GM12878 (cell line): Measurements from ENCODE around the gene CNTNAP5. TPM values are rescaled to one million over a fixed set of nuclear protein-coding genes. Genes with fewer than 3 reads are reported as not detected.

ENCODE experiments used
- ATAC-seq: fragments of 200-7000 bp; cut with Tn5 transposase; 3 replicates; pipeline ENCODE4 v1.9.1; 2020; ENCODE audit warnings: mild to moderate bottlenecking, moderate library complexity
- BruUV-seq: library from RNA; stranded (reverse); fragments of 400-500 nt; replicated peaks from 2 replicates; lab custom pipeline; 2021; lab: Mats Ljungman, UMichigan
- CTCF ChIA-PET: fragments of 300-600 bp; sonication (Branson Sonifier 250); formaldehyde crosslinking; extraction: SDS; loops from one replicate; lab custom pipeline; 2021; ENCODE audit warnings: inconsistent platforms; lab: Yijun Ruan, JAX
- POLR2A ChIA-PET: fragments of 350-600 bp; formaldehyde crosslinking; extraction: SDS; loops from one replicate; lab custom pipeline; 2021; ENCODE audit warnings: inconsistent platforms; lab: Charles Lee
- RAD21 ChIA-PET: fragments of 300-600 bp; sonication (Branson Sonifier 250); formaldehyde crosslinking; loops from one replicate; lab custom pipeline; 2023; ENCODE audit warnings: antibody characterized with exemption; ENCODE audit not compliant: unreplicated experiment; lab: Charles Lee
- SMC1A ChIA-PET: fragments of 300-600 bp; sonication (Branson Sonifier 250); formaldehyde crosslinking; loops from one replicate; lab custom pipeline; 2023; ENCODE audit not compliant: unreplicated experiment, uncharacterized antibody; lab: Charles Lee
- DNase-seq: peaks from one replicate; pipeline ENCODE4 v3.0.0-alpha.2; 2011; ENCODE audit warnings: low read depth, low spot score
- FAIRE-seq: peaks from 3 replicates; lab custom pipeline; 2011; peaks lifted over from hg19 to GRCh38; lab: Jason Lieb, UNC
- H2AFZ ChIP-seq: 2 replicates; pipeline ENCODE4 v1.6.0; 2011; ENCODE audit warnings: low read depth, low read length, control low read depth; ENCODE audit not compliant: control insufficient read depth
- H3K27ac ChIP-seq: 2 replicates; pipeline ENCODE4 v1.5.1; 2011; ENCODE audit warnings: control low read depth; ENCODE audit not compliant: control insufficient read depth, insufficient read depth
- H3K27me3 ChIP-seq, 2 experiments: replicated peaks in 1 of 2; 2 replicates each; pipeline versions ENCODE4 v1.6.0 to v1.6.1; 2011; ENCODE audit warnings: low read length in 1 of 2; ENCODE audit not compliant: control insufficient read depth in 2 of 2, insufficient read depth in 2 of 2
- H3K36me3 ChIP-seq, 2 experiments: 2 replicates each; pipeline ENCODE4 v1.5.1; 2011; ENCODE audit warnings: low read length in 1 of 2; ENCODE audit not compliant: control insufficient read depth in 2 of 2, insufficient read depth in 2 of 2
- H3K4me1 ChIP-seq: 2 replicates; pipeline ENCODE4 v1.6.1; 2011; ENCODE audit warnings: mild to moderate bottlenecking, low read length, moderate library complexity, mixed read lengths; ENCODE audit not compliant: control insufficient read depth, insufficient read depth
- H3K4me2 ChIP-seq: 2 replicates; pipeline ENCODE4 v1.6.0; 2011; ENCODE audit warnings: control low read depth; ENCODE audit not compliant: control insufficient read depth, insufficient read depth
- H3K4me3 ChIP-seq: fragments of 200-600 bp; sonication (generic); 2 replicates; pipeline ENCODE4 v1.5.1; 2016
- H3K79me2 ChIP-seq: 2 replicates; pipeline ENCODE4 v1.6.0; 2011; ENCODE audit warnings: low read length; ENCODE audit not compliant: control insufficient read depth, insufficient read depth
- H3K9ac ChIP-seq: 2 replicates; pipeline ENCODE4 v1.8.0; 2011; ENCODE audit warnings: low read length, control low read depth, mixed read lengths; ENCODE audit not compliant: control insufficient read depth, insufficient read depth
- H3K9me3 ChIP-seq: replicated peaks from 3 replicates; pipeline ENCODE4 v1.5.1; 2011; ENCODE audit warnings: mild to moderate bottlenecking, low read length; ENCODE audit not compliant: control insufficient read depth, insufficient read depth
- H4K20me1 ChIP-seq: 2 replicates; pipeline ENCODE4 v1.6.0; 2011; ENCODE audit not compliant: control insufficient read depth, insufficient read depth
- NR2C2 ChIP-seq: IDR thresholded peaks from 2 replicates; pipeline ENCODE4 v1.6.1; 2011; ENCODE audit warnings: borderline replicate concordance, low read depth; ENCODE audit not compliant: control insufficient read depth, insufficient read length
- SMARCA5 ChIP-seq: fragments of 450-650 bp; IDR thresholded peaks from 2 replicates; pipeline ENCODE4 v1.6.1; 2017; ENCODE audit warnings: mild to moderate bottlenecking
- SMC3 ChIP-seq: IDR thresholded peaks from 2 replicates; pipeline ENCODE4 v1.6.1; 2011; ENCODE audit warnings: low read length, improper control_type of control experiment, borderline replicate concordance
- STAT1 ChIP-seq: fragments of 450-650 bp; conservative IDR thresholded peaks from 2 replicates; pipeline ENCODE4 v1.6.1; 2014; ENCODE audit warnings: antibody characterized with exemption, mild to moderate bottlenecking
- STAT3 ChIP-seq: IDR thresholded peaks from 2 replicates; pipeline ENCODE4 v1.6.1; 2011; ENCODE audit warnings: low read depth, low read length, improper control_type of control experiment
- WGBS: methylation state at CpG from one replicate; pipeline ENCODE4 v1.1.6; 2016; ENCODE audit warnings: low lambda C conversion rate; ENCODE audit not compliant: insufficient replicate concordance, insufficient coverage; ENCODE audit errors: missing lambda C conversion rate; 5-methylcytosine and 5-hydroxymethylcytosine counted together
- in situ Hi-C: fragments of 300-500 bp; cut with MboI; formaldehyde crosslinking; loops from 9 replicates; pipeline ENCODE4 v1.14.3; 2018; ENCODE audit warnings: mixed read lengths
- intact Hi-C: fragments of 100-400 bp; cut with micrococcal nuclease; formaldehyde crosslinking; loops from one replicate; pipeline ENCODE4 v1.14.2; 2022; ENCODE audit not compliant: unreplicated experiment
- polyA plus RNA-seq, 11 experiments: library from polyadenylated mRNA; depleted of rRNA in 4 of 11; unstranded in 6 of 11; stranded (reverse) in 5 of 11; fragments of >200 nt; fragmentation: Nextera tagmentation in 4 of 11; fragmentation: Illumina TruSeq in 1 of 11; extraction: Ambion mirVana in 4 of 11; extraction: Trizol in 1 of 11; gene quantifications; 1 replicate in 1 of 11; 2 replicates in 10 of 11; pipeline versions ENCODE4 v1.2.1 to v1.2.3, GENCODE V29; 2011 to 2016; ENCODE audit warnings: inconsistent platforms in 2 of 11, missing spikeins in 2 of 11, low read depth in 1 of 11
- total RNA-seq, 4 experiments: library from RNA; depleted of rRNA in 3 of 4; stranded (reverse); fragments of >200 nt in 3 of 4; fragmentation: Illumina TruSeq in 1 of 4; extraction: Trizol in 1 of 4; gene quantifications; 2 replicates each; pipeline versions ENCODE4 v1.2.1 to v1.2.3, GENCODE V29; 2013 to 2021
- TF ChIP-seq, protein P1 (sequence below): fragments of 450-650 bp; IDR thresholded peaks from 2 replicates; pipeline ENCODE4 v1.6.1; 2017; ENCODE audit warnings: mild to moderate bottlenecking, moderate library complexity
- TF ChIP-seq, protein P2 (sequence below): fragments of 450-650 bp; IDR thresholded peaks from 2 replicates; pipeline ENCODE4 v1.6.1; 2017; ENCODE audit warnings: mild to moderate bottlenecking, low read depth, inconsistent platforms; ENCODE audit not compliant: poor library complexity, severe bottlenecking

Gene CNTNAP5
- total and polyA plus RNA-seq, 10 of the 15 experiments (the other 5 are each of a cell fraction or from before 2014, with no cell fraction given), result not detected

DNA sequence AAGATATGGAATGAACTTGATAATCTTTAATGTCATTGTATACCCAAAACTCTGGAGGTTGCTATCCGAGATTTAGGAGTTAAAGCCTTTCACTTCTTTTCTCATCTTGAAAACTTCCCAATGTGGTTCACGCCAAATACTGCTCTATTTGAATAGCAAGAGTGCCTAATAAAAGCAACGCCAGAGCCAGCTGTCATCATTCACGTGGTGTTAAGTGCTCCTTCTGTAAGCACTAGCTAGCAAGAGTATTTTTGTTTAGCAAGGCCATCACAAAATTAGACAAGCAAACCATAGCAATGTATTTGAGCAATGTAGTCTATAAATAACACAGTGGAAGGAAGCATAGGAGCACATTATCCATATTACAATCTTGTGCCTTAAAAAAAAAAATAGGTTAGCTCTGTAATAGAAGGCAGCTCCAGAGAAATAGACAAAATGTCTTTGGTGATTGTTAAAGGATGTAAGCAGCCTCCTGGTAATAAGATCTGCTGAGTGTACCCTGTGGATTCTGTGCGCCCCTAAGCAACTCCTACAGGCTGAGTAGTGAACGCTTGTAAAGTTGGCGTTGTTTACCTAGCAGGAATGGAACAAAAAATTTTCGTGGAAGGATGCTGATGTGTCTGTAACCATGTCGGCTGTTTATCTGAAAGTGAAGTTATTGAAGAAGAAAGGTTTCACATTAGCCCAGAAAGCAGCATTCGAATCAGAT is 518.0 kb downstream of the CNTNAP5 start:
- ChIA-PET CTCF (no interaction called here), POLR2A (no interaction called here), RAD21 (no interaction called here), SMC1A (interaction anchor here (1.0 to 1.1 kb wide), 2 partner anchors 13 to 15 kb away, joined by 3 to 4 read pairs; no protein-coding TSS in a partner anchor)
- WGBS, result 26% methylated on average over 10 of the region's 10 CpGs
- Histone ChIP-seq H3K4me1 (no peaks in the 10 kb centered on the region), H4K20me1 (no peaks in the 10 kb centered on the region), H2AFZ (no peak overlapping the region), H3K79me2 (no peaks in the 10 kb centered on the region), H3K9ac (no peak overlapping the region), H3K27me3 (no peaks in the 10 kb centered on the region), H3K9me3 (no peaks in the 10 kb centered on the region), H3K4me2 (no peak overlapping the region), H3K27ac (no peak overlapping the region), H3K36me3 (no peaks in the 10 kb centered on the region), H3K4me3 (no peak overlapping the region)
- no TSS peak for BruUV-seq
- no peak for DNase-seq
- no peak for FAIRE-seq
- no peak for ATAC-seq
- TF ChIP-seq, protein P1, sequence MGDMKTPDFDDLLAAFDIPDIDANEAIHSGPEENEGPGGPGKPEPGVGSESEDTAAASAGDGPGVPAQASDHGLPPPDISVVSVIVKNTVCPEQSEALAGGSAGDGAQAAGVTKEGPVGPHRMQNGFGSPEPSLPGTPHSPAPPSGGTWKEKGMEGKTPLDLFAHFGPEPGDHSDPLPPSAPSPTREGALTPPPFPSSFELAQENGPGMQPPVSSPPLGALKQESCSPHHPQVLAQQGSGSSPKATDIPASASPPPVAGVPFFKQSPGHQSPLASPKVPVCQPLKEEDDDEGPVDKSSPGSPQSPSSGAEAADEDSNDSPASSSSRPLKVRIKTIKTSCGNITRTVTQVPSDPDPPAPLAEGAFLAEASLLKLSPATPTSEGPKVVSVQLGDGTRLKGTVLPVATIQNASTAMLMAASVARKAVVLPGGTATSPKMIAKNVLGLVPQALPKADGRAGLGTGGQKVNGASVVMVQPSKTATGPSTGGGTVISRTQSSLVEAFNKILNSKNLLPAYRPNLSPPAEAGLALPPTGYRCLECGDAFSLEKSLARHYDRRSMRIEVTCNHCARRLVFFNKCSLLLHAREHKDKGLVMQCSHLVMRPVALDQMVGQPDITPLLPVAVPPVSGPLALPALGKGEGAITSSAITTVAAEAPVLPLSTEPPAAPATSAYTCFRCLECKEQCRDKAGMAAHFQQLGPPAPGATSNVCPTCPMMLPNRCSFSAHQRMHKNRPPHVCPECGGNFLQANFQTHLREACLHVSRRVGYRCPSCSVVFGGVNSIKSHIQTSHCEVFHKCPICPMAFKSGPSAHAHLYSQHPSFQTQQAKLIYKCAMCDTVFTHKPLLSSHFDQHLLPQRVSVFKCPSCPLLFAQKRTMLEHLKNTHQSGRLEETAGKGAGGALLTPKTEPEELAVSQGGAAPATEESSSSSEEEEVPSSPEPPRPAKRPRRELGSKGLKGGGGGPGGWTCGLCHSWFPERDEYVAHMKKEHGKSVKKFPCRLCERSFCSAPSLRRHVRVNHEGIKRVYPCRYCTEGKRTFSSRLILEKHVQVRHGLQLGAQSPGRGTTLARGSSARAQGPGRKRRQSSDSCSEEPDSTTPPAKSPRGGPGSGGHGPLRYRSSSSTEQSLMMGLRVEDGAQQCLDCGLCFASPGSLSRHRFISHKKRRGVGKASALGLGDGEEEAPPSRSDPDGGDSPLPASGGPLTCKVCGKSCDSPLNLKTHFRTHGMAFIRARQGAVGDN, result no peak
- TF ChIP-seq NR2C2, result no peak
- TF ChIP-seq, protein P2, sequence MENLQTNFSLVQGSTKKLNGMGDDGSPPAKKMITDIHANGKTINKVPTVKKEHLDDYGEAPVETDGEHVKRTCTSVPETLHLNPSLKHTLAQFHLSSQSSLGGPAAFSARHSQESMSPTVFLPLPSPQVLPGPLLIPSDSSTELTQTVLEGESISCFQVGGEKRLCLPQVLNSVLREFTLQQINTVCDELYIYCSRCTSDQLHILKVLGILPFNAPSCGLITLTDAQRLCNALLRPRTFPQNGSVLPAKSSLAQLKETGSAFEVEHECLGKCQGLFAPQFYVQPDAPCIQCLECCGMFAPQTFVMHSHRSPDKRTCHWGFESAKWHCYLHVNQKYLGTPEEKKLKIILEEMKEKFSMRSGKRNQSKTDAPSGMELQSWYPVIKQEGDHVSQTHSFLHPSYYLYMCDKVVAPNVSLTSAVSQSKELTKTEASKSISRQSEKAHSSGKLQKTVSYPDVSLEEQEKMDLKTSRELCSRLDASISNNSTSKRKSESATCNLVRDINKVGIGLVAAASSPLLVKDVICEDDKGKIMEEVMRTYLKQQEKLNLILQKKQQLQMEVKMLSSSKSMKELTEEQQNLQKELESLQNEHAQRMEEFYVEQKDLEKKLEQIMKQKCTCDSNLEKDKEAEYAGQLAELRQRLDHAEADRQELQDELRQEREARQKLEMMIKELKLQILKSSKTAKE, result no peak
- TF ChIP-seq STAT3, result no peak
- TF ChIP-seq SMC3, result no peak
- no peak for TF ChIP-seq STAT1
- no peak for TF ChIP-seq SMARCA5
- intact Hi-C loops, result no loop called here
- in situ Hi-C loops, result no loop called here
